Gastroesophageal sphincter (tissue), 4 donors: Measurements from ENCODE around the gene DNTTIP2. TPM values are rescaled to one million over a fixed set of nuclear protein-coding genes. Genes with fewer than 3 reads are reported as not detected.
"Not testable (repeated sequence)": the region's sequence is repeated elsewhere in the genome, so short reads cannot be mapped to it uniquely, and the experiment has no call there.

Source experiments
- ATAC-seq: fragments of 150-250 bp; one replicate; pipeline ENCODE4 v1.9.1; 2016; ENCODE audit warnings: mild to moderate bottlenecking, moderate library complexity
- H3K27ac ChIP-seq, 4 donors: fragments of 200-600 bp; sonication (generic) in 3 of 4; 1 replicate in 3 of 4; 2 replicates in 1 of 4; pipeline ENCODE4 v1.5.1; 2016 to 2019
- H3K27me3 ChIP-seq: fragments of 200-600 bp; sonication (generic); one replicate; pipeline ENCODE4 v1.5.1; 2019
- H3K36me3 ChIP-seq, 2 donors: fragments of 200-600 bp; sonication (generic); one replicate each; pipeline ENCODE4 v1.5.1; 2019; ENCODE audit warnings: control low read depth in 1 of 2
- H3K4me1 ChIP-seq, 3 donors: fragments of 200-600 bp; sonication (generic); 1 replicate in 2 of 3; 2 replicates in 1 of 3; pipeline ENCODE4 v1.5.1; 2016 to 2019; ENCODE audit warnings: control low read depth in 2 of 3
- H3K4me3 ChIP-seq, 2 donors: fragments of 200-600 bp; sonication (generic); one replicate each; pipeline ENCODE4 v1.5.1; 2019; ENCODE audit warnings: mild to moderate bottlenecking in 1 of 2, moderate library complexity in 1 of 2
- H3K9me3 ChIP-seq, 3 donors: fragments of 200-600 bp; sonication (generic); one replicate each; pipeline ENCODE4 v1.5.1; 2017 to 2019; ENCODE audit warnings: control low read depth in 2 of 3
- EP300 ChIP-seq: sonication (generic); formaldehyde crosslinking; IDR thresholded peaks from one replicate; pipeline ENCODE4 v1.6.1; 2017; ENCODE audit warnings: antibody characterized with exemption, mild to moderate bottlenecking
- POLR2A ChIP-seq, 2 donors: fragments of 450-650 bp; IDR thresholded peaks; one replicate each; pipeline ENCODE4 v1.6.1; 2017; ENCODE audit warnings: antibody characterized with exemption in 2 of 2, mild to moderate bottlenecking in 2 of 2, moderate library complexity in 1 of 2
- POLR2AphosphoS5 ChIP-seq: sonication (generic); formaldehyde crosslinking; IDR thresholded peaks from one replicate; pipeline ENCODE4 v1.6.1; 2017; ENCODE audit warnings: antibody characterized with exemption
- WGBS, 2 donors: methylation state at CpG; one replicate each; pipeline ENCODE4 v1.1.5; 2018; ENCODE audit warnings: low coverage in 1 of 2; 5-methylcytosine and 5-hydroxymethylcytosine counted together
- total RNA-seq, 4 donors: library from RNA; depleted of rRNA; stranded (reverse); fragments of >200 nt; gene quantifications; one replicate each; pipeline ENCODE4 v1.1.0, GENCODE V29; 2016
- TF ChIP-seq, protein P1 (sequence below), 4 experiments: fragments of 200-600 bp in 2 of 4; fragments of 450-650 bp in 2 of 4; sonication (generic) in 1 of 4; IDR thresholded peaks; one replicate each; pipeline ENCODE4 v1.5.1; 2017 to 2019; ENCODE audit warnings: antibody characterized with exemption in 4 of 4, mild to moderate bottlenecking in 2 of 4, moderate library complexity in 2 of 4

DNTTIP2 gene
- total RNA-seq, 4 donors from 2014 or later, result 30.6 to 42.2 (median 40.3) TPM

DNA sequence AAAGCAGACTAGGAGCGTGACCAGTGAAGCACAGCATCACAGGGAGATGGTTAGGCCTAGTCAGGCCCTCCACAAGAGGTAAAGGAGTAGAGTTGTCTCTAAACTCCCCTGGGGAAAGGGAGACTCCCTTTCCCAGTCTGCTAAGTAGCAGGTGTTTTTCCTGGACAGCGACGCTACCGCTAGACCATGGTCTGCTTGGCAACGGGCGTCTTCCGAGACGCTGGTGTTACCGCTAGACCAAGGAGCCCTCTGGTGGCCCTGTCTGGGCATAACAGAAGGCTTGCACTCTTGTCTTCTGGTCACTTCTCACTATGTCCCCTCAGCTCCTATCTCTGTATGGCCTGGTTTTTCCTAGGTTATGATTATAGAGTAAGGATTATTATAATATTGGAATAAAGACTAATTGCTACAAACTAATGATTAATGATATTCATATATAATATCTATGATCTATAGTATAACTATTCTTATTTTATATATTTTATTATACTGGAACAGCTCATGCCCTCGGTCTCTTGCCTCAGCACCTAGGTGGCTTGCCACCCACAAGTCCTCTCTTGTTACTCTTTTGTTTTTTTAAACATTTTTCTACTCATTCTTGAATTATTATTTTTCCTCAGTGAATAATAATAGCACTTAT is 28.2 kb downstream of the DNTTIP2 start:
- H3K36me3 ChIP-seq, ATAC-seq, H3K4me3 ChIP-seq, H3K9me3 ChIP-seq, H3K27ac ChIP-seq, H3K27me3 ChIP-seq: not testable (repeated sequence)
- H3K4me1 ChIP-seq, result peaks cover 0 to 13% (median 4%) of the 10 kb centered on the region in 3 donors
- WGBS, 2 donors, result 13 to 23% methylated on average over 9 to 10 of the region's 10 CpGs
- TF ChIP-seq, protein P1, sequence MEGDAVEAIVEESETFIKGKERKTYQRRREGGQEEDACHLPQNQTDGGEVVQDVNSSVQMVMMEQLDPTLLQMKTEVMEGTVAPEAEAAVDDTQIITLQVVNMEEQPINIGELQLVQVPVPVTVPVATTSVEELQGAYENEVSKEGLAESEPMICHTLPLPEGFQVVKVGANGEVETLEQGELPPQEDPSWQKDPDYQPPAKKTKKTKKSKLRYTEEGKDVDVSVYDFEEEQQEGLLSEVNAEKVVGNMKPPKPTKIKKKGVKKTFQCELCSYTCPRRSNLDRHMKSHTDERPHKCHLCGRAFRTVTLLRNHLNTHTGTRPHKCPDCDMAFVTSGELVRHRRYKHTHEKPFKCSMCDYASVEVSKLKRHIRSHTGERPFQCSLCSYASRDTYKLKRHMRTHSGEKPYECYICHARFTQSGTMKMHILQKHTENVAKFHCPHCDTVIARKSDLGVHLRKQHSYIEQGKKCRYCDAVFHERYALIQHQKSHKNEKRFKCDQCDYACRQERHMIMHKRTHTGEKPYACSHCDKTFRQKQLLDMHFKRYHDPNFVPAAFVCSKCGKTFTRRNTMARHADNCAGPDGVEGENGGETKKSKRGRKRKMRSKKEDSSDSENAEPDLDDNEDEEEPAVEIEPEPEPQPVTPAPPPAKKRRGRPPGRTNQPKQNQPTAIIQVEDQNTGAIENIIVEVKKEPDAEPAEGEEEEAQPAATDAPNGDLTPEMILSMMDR (IDR thresholded peaks at IDR 0.05), result peak; percentile 29 to 76 (median 48)

GRCh38 chr1:93848350-93848883 is 30.6 kb downstream of the DNTTIP2 start:
- H3K36me3 ChIP-seq, result no peaks in the 10 kb centered on the region
- H3K27me3 ChIP-seq, result no peaks in the 10 kb centered on the region
- 49 to 52% methylated on average over 4 of the region's 4 CpGs for WGBS, 2 donors
- peaks cover 0 to 36% (median 13%) of the 10 kb centered on the region in 3 donors for H3K4me1 ChIP-seq
- ATAC-seq, result no peak
- H3K27ac ChIP-seq, result peak overlapping the region; percentile 91 to 99 (median 98)
- H3K9me3 ChIP-seq, result no peaks in the 10 kb centered on the region
- TF ChIP-seq POLR2A (IDR thresholded peaks at IDR 0.05), result no peak
- TF ChIP-seq, protein P1 (IDR thresholded peaks at IDR 0.05), result no peak
- TF ChIP-seq EP300, result no peak
- TF ChIP-seq POLR2AphosphoS5, result no peak
- peak overlapping the region; percentile 76 to 89 for H3K4me3 ChIP-seq

DNA sequence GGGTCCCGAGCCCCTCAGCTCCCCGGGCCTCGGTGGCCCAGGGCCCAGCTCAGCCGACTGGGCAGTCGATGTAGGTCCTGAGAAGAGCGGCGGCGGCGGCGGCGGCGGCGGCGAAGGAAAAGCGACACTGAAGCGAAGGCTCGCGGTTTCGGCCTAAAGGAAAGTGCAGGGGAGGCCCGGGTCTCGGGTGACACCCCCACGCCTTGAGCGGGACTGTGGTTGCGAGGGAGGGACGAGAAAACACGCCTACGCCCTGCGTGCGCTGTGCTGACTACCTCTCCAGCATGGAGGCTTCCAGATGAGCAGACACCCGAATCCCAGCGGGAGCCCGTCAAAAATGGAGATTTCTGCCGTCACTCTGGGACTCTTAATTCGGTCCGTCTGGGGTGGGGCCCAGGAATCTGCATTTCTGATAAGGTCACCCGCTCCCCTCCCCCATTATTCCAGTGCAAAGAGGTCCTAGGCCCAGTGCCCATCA is 31.2 kb downstream of the DNTTIP2 start:
- no peak for TF ChIP-seq EP300
- TF ChIP-seq POLR2AphosphoS5, result peak; percentile 35
- H3K4me3 ChIP-seq, result peak overlapping the region; percentile 76 to 89
- 0% methylated on average over 2 to 11 of the region's 36 CpGs for WGBS, 2 donors
- H3K27ac ChIP-seq, result peak overlapping the region; percentile 91 to 99 (median 98)
- H3K36me3 ChIP-seq, result no peaks in the 10 kb centered on the region
- H3K4me1 ChIP-seq, result peaks cover 0 to 36% (median 13%) of the 10 kb centered on the region in 3 donors
- peak; percentile 35 for ATAC-seq
- H3K9me3 ChIP-seq, result no peaks in the 10 kb centered on the region
- H3K27me3 ChIP-seq, result no peaks in the 10 kb centered on the region

DNA sequence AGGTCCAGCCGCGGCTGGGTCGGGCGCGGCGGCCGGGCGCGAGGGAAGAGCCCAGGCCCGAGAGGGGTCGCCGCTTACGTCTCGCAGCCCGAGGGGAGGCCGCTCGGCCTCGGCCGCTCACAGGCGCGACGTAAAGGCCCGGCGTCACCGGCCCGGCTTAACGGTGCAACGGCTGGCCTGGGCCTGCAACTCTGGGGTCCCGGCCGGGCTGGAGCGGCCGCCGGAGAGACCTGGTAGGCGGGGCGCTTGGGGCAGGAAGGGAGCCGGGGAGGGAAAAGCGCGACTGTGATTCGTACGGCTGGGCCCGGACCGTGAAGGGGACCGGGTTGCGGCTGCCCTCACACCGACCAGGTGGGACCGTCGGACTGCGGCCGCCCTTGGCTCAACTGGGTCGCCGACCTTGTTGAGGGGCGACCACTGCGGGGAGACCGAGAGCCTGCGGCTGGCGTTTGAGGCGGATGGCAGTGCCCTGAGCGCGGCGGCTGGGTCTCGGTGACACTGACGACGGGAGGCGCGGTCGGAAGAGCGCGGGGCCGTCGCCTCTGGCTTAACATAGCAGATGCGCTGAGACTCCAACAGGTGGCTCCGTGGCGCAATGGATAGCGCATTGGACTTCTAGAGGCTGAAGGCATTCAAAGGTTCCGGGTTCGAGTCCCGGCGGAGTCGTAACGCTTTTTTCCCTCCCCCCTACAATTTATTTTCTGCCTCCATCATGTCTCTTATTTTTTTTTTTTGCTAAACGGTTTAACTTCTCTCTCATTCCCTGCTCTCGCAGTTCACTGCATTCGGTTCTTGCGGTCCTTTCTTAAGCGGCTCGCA is 31.8 kb downstream of the DNTTIP2 start:
- peak overlapping the region; percentile 91 to 99 (median 98) for H3K27ac ChIP-seq
- peak; percentile 86 for ATAC-seq
- H3K9me3 ChIP-seq, result no peaks in the 10 kb centered on the region
- TF ChIP-seq, protein P1 (IDR thresholded peaks at IDR 0.05), result no peak
- TF ChIP-seq POLR2A (IDR thresholded peaks at IDR 0.05), result peak; percentile 22 to 48
- TF ChIP-seq POLR2AphosphoS5, result peak; percentile 56
- no peak for TF ChIP-seq EP300
- 0% methylated on average over 16 to 18 of the region's 86 CpGs for WGBS, 2 donors
- peak overlapping the region; percentile 76 to 89 for H3K4me3 ChIP-seq
- peaks cover 0 to 36% (median 13%) of the 10 kb centered on the region in 3 donors for H3K4me1 ChIP-seq
- no peaks in the 10 kb centered on the region for H3K27me3 ChIP-seq
- no peaks in the 10 kb centered on the region for H3K36me3 ChIP-seq

GRCh38 chr1:93846206-93846991 is 32.6 kb downstream of the DNTTIP2 start:
- Histone ChIP-seq H3K27ac (peak overlapping the region; percentile 91 to 99 (median 98)), H3K27me3 (no peaks in the 10 kb centered on the region), H3K9me3 (no peaks in the 10 kb centered on the region), H3K4me3 (peak overlapping the region; percentile 76 to 89), H3K36me3 (no peaks in the 10 kb centered on the region), H3K4me1 (peaks cover 0 to 36% (median 13%) of the 10 kb centered on the region in 3 donors)
- 0% methylated on average over 8 of the region's 94 CpGs; no CpG with 5 or more reads in 1 of the 2 donors for WGBS, 2 donors
- TF ChIP-seq POLR2A (IDR thresholded peaks at IDR 0.05) (peak; percentile 52 to 67), POLR2AphosphoS5 (peak; percentile 75), EP300 (no peak)
- TF ChIP-seq, protein P1 (IDR thresholded peaks at IDR 0.05), result peak in 3 of 4 experiments; percentile 54 to 62 (median 55)
- peak; percentile 70 for ATAC-seq
